HG03460 (cell line): Measurements from ENCODE around the gene PTPRN2.
"Not testable (repeated sequence)": the region's sequence is repeated elsewhere in the genome, so short reads cannot be mapped to it uniquely, and the experiment has no call there.

ENCODE experiments used
- ATAC-seq: cut with Tn5 transposase; IDR thresholded peaks from one replicate; pipeline ENCODE4 v1.9.1; 2021; ENCODE audit not compliant: unreplicated experiment

Gene PTPRN2

DNA sequence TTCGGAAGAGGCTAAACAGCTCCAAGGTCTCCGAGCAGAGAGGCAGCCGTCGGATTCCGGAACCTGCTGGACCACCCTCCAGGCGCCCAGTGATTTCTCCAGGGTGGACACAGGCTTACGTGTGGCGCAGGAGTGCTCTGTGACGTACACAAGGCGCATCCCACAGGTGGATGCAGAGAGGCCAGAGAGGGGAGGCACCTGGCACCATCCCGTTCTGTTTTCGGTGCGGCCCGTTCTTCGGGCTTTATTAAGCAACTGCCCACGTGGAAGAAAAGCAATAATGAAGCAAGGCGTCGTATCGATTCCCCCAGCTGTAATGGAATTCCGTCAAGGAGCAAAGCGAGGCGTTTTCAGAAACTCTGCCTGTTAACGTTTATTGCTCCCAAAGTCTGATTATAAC is 163.6 kb downstream of the PTPRN2 start:
- no peak for ATAC-seq

DNA sequence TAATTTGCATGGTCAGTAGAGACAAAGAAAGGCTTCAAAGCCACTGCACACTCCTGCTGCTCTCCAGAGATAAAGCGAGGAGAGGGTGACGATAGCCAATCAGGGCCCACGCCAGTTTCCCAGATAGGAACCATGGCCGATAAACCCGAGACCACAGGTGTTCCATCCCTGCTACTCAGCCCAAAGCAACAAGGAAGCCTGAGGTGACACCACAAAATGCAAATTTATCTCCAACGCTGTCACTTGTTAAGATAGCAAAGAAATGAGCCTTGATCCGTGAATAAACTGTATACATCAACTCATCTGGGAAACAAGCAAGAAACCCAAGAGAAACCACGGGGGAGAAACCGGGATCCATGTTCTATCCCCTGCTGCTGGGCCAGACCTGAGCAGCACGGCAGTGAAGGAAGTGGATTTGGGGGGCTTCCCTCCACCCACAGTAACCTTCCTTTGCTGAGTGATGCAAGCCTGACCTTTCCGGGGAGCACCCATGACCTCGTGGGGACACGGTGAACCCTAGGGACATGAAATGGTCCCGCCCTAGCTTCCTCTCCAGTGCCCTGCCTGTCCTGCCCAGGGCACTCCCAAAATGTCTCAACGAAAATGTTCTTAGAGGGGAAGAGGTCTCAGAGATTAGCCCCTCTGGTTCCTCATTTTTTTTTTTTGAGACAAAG is 164.6 kb downstream of the PTPRN2 start:
- ATAC-seq, result no peak

GRCh38 chr7:158422196-158422886 is 165.3 kb downstream of the PTPRN2 start:
- no peak for ATAC-seq

DNA sequence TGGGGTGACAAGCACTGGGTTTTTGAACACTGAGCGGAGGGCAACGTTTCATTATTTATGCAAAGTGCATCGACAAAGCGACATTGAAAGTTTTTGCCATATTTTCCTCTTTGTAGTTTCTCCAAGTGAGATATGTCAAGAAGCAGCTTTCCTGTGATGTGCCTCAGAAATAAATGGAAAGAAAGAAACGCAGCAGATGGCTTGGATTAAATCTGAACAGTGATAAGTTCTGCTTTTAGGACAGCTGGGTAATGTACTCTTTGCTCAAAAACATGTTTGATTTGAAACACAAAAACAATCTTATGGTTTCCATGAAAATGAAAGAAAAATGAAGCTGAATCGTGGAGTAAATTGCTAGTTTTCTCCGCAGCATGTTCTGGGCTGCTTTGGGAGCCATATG is 166.3 kb downstream of the PTPRN2 start:
- no peak for ATAC-seq

- ATAC-seq, result no peak
These were observed 166.9 kb downstream of the PTPRN2 start for GRCh38 chr7:158420591-158421340.

- no peak for ATAC-seq
These were observed 168.3 kb downstream of the PTPRN2 start for GRCh38 chr7:158419238-158419785.

- not testable (repeated sequence) for ATAC-seq
These were observed 169.2 kb downstream of the PTPRN2 start for GRCh38 chr7:158418395-158418794.

DNA sequence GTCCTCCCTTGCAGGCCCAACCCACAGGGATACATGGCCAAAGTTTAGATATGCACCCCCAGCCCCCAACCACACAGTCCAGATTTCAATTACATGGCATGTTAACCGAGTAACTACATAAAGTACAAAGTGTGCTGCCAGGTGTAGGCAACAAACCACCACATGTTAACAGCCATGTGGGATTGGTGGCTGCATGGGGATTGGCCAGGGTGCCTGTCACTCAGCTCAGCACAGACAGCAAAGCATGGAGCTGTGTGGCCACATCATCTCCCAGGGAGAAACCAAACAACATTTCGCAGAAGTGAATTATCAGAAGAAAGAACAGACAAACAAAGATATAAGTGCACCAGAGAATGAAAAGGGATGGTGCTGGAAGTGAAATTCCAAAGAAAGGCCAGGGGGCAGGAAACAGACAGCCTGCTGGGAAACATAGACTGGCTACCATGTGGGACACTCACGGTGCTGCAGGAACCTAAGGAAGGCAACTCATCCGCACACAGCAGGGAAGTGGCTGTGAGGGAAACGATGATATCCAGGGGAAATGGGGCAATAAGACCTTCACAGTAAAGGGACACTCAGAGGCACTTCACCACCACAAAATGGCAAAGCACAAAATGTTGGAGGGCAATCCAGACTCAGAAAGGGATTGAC is 171.2 kb downstream of the PTPRN2 start:
- ATAC-seq, result no peak

- ATAC-seq, result no peak
These were observed 172.3 kb downstream of the PTPRN2 start for GRCh38 chr7:158415316-158415715.

GRCh38 chr7:158414486-158414961 is 173.1 kb downstream of the PTPRN2 start:
- ATAC-seq, result no peak

DNA sequence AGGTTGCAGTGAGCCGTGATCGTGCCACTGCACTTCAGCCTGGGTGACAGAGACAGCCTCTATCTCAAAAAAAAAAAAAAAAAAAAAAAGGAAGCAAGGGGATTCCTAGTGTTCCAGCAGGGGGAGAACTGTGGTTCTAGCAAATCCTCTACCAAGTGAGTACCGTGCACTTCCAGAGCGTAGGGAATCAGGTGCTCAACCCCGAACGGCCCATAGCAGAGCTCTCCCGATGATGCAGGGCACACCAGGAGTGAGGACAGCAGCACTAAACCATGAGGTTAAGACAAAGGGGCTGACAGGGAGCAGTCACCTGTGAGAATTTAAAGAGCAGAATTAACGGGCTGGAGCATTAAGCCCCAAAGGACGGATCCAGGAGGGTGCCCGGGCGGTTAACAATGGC is 173.6 kb downstream of the PTPRN2 start:
- no peak for ATAC-seq

DNA sequence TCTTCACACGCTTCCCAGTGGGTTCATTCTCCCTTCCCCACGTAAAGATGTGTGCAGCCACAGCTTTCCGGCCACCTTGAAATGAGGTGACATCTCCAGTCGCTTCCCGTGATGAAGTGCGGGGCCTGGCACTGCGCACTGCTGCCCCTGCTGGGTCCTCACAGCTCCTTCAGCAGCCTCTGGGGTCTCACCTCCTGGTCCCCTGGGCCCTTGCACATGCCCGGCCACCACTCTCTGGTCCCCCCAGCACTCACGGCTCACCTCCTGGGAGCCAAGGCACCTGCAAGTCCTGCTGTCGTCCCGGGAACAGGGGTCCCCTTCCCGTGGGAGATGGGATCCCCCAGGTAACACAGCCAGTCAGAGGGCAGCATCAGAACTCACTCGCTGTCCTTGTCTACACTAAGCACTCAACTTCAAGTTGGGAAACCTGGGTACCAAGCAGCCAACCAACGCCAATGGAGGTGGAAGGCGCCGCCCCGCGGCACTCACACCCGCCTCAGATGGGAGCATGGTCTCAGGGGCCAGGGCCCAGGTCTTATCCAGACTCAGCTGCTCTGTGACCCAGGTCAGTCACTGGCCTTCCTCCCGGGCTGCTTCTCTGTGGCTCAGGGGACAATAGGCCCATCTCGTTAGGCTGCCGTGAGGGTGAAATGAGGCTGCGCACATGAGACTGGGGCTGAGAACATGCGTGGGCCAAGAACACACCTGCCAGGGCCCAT is 176.2 kb downstream of the PTPRN2 start:
- ATAC-seq, result no peak

DNA sequence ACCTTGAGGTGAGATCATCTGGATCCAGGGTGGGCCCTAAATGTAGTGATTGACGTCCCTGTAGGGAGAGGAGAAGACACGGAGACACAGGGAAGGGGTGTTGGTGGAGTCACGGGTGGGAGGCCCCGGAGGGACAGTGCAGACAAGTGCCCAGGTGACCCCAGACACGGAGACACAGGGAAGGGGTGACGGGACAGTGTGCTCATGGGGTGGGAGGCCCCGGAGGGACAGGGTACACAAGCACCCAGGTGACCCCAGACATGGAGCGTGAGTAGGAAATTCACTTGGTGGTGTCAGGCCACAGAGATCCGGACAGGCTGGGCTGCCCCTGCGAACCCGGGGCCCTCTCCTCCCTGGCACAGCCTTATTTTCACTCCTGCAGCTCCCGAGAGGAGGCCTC is 176.9 kb downstream of the PTPRN2 start:
- no peak for ATAC-seq

DNA sequence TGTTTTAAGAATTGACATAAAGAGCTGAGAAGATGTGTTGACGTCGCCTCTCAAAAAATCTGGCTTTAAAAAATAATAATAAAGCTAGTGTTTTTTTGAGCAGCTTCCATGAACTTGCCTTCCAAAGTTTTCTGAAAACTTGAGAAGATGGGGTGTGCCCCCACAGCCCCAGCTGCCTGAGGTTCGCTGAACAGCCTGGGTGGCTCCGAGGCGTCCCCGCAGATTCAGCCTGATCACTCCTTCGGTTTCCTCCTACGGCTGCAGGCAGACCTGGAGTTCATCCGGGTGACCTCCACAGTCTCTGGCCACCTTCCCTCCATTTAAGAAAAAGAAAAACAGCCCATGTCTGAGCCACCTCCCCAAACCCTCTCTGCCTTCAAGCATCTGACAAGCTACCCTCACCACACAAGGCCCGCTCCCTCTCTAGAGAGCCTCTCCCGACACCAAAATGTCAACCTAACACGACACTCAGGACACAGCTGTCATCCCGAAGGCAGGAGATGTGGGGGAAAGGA is 177.8 kb downstream of the PTPRN2 start:
- no peak for ATAC-seq

- ATAC-seq, result no peak
These were observed 178.5 kb downstream of the PTPRN2 start for GRCh38 chr7:158409120-158409519.

- no peak for ATAC-seq
These were observed 179.2 kb downstream of the PTPRN2 start for GRCh38 chr7:158408318-158408920.

DNA sequence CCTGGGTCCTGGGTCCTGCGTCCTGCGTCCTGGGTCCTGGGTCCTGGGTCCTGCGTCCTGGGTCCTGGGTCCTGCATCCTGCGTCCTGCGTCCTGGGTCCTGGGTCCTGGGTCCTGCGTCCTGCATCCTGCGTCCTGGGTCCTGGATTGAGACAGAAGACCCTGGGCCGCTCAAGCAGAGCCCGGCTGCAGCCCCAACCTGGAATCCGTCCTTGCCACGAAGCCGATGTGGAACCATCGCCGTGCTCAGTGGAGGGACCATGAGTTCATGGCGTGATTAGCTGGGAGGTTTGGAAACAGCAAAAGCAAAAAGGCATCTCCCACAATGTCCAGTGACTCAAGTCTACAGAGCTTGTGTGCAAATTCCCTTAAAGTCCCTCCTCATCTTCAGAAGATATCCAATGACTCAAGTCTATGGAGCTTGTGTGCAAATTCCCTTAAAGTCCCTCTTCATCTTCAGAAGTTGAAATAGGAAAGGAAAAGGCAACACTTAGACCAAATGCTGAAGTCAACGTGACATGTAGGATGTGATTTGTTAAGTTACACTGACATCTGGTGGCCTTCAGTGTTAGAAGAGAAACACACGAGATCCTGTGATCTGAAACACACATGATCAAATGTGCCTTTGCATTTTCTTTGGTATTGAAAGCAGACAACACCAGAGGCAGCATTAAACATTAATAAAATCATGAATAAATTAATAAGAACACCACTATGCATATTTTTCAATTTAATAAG is 179.9 kb downstream of the PTPRN2 start:
- no peak for ATAC-seq

DNA sequence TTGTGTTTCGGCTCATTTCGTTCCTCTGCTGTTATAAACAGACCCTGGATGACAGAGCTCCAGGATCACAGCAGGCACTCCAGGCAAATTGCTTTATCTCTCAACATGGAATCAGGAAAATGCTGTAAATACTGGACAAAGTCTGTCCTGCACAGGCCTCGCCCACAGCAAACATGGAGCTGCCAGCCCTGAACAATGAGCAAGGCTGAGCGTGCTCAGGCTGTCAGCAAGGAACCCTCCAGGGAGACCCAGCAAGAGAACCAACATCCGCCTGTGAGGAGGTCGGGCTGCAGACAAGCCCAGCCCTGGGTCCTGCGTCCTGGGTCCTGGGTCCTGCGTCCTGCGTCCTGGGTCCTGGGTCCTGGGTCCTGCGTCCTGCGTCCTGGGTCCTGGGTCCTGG is 180.8 kb downstream of the PTPRN2 start:
- ATAC-seq, result no peak

- no peak for ATAC-seq
These were observed 181.3 kb downstream of the PTPRN2 start for GRCh38 chr7:158406364-158406763.
